Left lung (tissue), 10 donors: Measurements from ENCODE around the gene SLC10A2. TPM values are rescaled to one million over a fixed set of nuclear protein-coding genes. Genes with fewer than 3 reads are reported as not detected.

ENCODE experiments used
- ATAC-seq: fragments of 200-7000 bp; cut with Tn5 transposase; one replicate; pipeline ENCODE4 v1.9.1; 2020; ENCODE audit warnings: moderate library complexity
- DNase-seq, 4 donors: peaks; one replicate each; pipeline ENCODE4 v3.0.0-alpha.2; 2013 to 2020
- H3K27ac ChIP-seq, 2 donors: fragments of 200-600 bp; sonication (generic) in 1 of 2; one replicate each; pipeline versions ENCODE4 v1.5.0 to v1.8.0; 2020 to 2021
- H3K27me3 ChIP-seq, 2 donors: fragments of 200-600 bp; sonication (generic) in 1 of 2; one replicate each; pipeline versions ENCODE4 v1.5.0 to v1.8.0; 2020 to 2021
- H3K36me3 ChIP-seq, 2 donors: fragments of 200-600 bp; sonication (generic) in 1 of 2; one replicate each; pipeline versions ENCODE4 v1.5.0 to v1.8.0; 2020 to 2021
- H3K4me1 ChIP-seq, 2 donors: fragments of 200-600 bp; one replicate each; pipeline ENCODE4 v1.8.0; 2021
- H3K4me3 ChIP-seq, 2 donors: fragments of 200-600 bp; sonication (generic) in 1 of 2; one replicate each; pipeline versions ENCODE4 v1.5.0 to v1.8.0; 2020 to 2021; ENCODE audit warnings: mild to moderate bottlenecking in 1 of 2
- H3K9me3 ChIP-seq, 2 donors: fragments of 200-600 bp; sonication (generic) in 1 of 2; one replicate each; pipeline versions ENCODE4 v1.5.0 to v1.8.0; 2020 to 2021
- intact Hi-C, 2 donors: fragments of 100-400 bp; cut with DNase I; formaldehyde crosslinking; loops; one replicate each; pipeline versions ENCODE4 v1.11.2 to v1.14.2; 2022
- polyA plus RNA-seq, 6 donors: library from polyadenylated mRNA; unstranded; fragments of 120-200 nt; gene quantifications; one replicate each; pipeline ENCODE4 v1.2.1, GENCODE V29; 2013; ENCODE audit not compliant: insufficient read length in 6 of 6
- total RNA-seq, 2 donors: library from RNA; stranded (reverse); fragmentation: NEBNext Ultra II Directional; extraction: Animal tissue kit (Norgen Biotek cat#: 25700); gene quantifications; one replicate each; pipeline ENCODE4 v1.2.1, GENCODE V29; 2021
- TF ChIP-seq, protein P1 (sequence below), 2 donors: fragments of 200-600 bp; sonication (generic) in 1 of 2; IDR thresholded peaks; one replicate each; pipeline versions ENCODE4 v1.5.0 to v1.8.0; 2021; ENCODE audit warnings: antibody characterized with exemption in 2 of 2
- donor health status: DM: no; HTN: yes; CAD: no.
- donor health status: DM: no; HTN: no; CAD: no.

Gene SLC10A2
- total and polyA plus RNA-seq, 8 donors = 6.8 to 15.0 (median 9.3) TPM; not detected in 2

- ATAC-seq = no peak
- TF ChIP-seq, protein P1, sequence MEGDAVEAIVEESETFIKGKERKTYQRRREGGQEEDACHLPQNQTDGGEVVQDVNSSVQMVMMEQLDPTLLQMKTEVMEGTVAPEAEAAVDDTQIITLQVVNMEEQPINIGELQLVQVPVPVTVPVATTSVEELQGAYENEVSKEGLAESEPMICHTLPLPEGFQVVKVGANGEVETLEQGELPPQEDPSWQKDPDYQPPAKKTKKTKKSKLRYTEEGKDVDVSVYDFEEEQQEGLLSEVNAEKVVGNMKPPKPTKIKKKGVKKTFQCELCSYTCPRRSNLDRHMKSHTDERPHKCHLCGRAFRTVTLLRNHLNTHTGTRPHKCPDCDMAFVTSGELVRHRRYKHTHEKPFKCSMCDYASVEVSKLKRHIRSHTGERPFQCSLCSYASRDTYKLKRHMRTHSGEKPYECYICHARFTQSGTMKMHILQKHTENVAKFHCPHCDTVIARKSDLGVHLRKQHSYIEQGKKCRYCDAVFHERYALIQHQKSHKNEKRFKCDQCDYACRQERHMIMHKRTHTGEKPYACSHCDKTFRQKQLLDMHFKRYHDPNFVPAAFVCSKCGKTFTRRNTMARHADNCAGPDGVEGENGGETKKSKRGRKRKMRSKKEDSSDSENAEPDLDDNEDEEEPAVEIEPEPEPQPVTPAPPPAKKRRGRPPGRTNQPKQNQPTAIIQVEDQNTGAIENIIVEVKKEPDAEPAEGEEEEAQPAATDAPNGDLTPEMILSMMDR (IDR thresholded peaks at IDR 0.05) = no peak
These were observed 29.9 kb downstream of the SLC10A2 start for GRCh38 chr13:103036268-103036667.

GRCh38 chr13:103033999-103034398, 32.2 kb downstream of the SLC10A2 start:
- H3K36me3 ChIP-seq = no peaks in the 10 kb centered on the region
- DNase-seq = no peak
- H3K4me1 ChIP-seq = no peaks in the 10 kb centered on the region
- no peak for ATAC-seq
- TF ChIP-seq, protein P1 (IDR thresholded peaks at IDR 0.05) = no peak
- H3K27me3 ChIP-seq = no peaks in the 10 kb centered on the region
- H3K27ac ChIP-seq = no peak overlapping the region
- H3K9me3 ChIP-seq = peaks cover 0 to 3% of the 10 kb centered on the region in 2 donors
- intact Hi-C loops = no loop called here
- H3K4me3 ChIP-seq = no peak overlapping the region

More at GRCh38 chr13:103036268-103036667, 29.9 kb downstream of the SLC10A2 start:
- H3K27me3 ChIP-seq = no peaks in the 10 kb centered on the region
- no peaks in the 10 kb centered on the region for H3K4me1 ChIP-seq
- no peak overlapping the region for H3K4me3 ChIP-seq
- intact Hi-C loops = no loop called here
- DNase-seq = no peak
- no peaks in the 10 kb centered on the region for H3K9me3 ChIP-seq
- H3K36me3 ChIP-seq = no peaks in the 10 kb centered on the region
- no peak overlapping the region for H3K27ac ChIP-seq

DNA sequence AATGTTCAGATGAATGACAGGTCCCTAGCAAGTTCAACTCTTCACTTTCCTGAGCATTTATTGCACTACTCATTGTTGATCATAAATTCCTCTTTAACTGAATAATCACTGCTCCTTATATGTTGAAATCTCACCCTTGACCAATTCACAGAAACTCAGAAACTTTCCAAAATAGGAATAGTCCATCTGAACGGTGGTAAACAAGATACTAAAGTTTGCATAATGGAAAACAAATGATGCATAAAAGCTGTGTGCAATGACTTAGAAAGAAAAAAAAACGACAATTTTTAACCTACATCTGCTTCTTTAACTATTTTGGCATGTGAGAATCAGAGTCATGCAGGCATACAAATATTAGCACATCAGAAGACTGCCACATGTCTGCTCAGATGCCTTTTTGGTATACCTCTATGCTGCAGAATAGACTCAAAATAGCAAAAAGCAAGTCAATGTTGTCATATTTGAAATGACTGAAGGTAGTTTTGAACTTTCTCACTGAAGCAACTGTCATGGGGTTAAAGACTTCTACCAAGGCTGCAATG, 34.8 kb downstream of the SLC10A2 start:
- ATAC-seq (no peak), DNase-seq (no peak)
- H3K27me3 ChIP-seq = no peaks in the 10 kb centered on the region
- TF ChIP-seq, protein P1 (IDR thresholded peaks at IDR 0.05) = no peak
- no peak overlapping the region for H3K27ac ChIP-seq
- peaks cover 0 to 18% of the 10 kb centered on the region in 2 donors for H3K9me3 ChIP-seq
- intact Hi-C loops = no loop called here
- no peaks in the 10 kb centered on the region for H3K36me3 ChIP-seq
- no peak overlapping the region for H3K4me3 ChIP-seq
- no peaks in the 10 kb centered on the region for H3K4me1 ChIP-seq

DNA sequence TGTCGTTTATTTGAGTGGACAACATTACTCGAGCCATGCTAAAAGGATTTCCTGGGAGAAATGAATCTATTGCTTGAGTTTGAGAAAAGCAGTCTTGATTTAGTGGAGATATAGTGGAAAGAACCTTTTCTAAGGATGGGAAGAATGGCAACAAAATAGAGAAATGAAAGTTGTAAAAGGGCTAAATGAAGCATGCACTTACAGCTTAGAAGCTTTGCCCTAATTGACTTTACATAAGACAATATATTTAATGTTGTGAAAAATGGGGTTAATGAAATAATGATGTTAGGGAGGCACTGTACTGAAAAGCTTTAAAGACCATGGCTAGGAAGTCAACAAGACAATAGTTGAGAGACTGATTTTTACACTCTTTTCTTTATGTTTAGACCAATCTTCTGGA, 35.4 kb downstream of the SLC10A2 start:
- no peak for ATAC-seq
- Histone ChIP-seq H3K4me1 (no peaks in the 10 kb centered on the region), H3K9me3 (peaks cover 0 to 24% of the 10 kb centered on the region in 2 donors), H3K27ac (no peak overlapping the region), H3K36me3 (no peaks in the 10 kb centered on the region), H3K27me3 (no peaks in the 10 kb centered on the region), H3K4me3 (no peak overlapping the region)
- DNase-seq = no peak
- intact Hi-C loops = no loop called here
- TF ChIP-seq, protein P1 (IDR thresholded peaks at IDR 0.05) = no peak

GRCh38 chr13:103029798-103030197, 36.4 kb downstream of the SLC10A2 start:
- intact Hi-C loops = no loop called here

More at GRCh38 chr13:103029798-103030197, 36.4 kb downstream of the SLC10A2 start:
- H3K27me3 ChIP-seq = no peaks in the 10 kb centered on the region
- ATAC-seq (no peak), DNase-seq (peak in 1 of 4 donors; percentile 28)
- no peaks in the 10 kb centered on the region for H3K4me1 ChIP-seq
- peaks cover 0 to 34% of the 10 kb centered on the region in 2 donors for H3K9me3 ChIP-seq
- TF ChIP-seq, protein P1 (IDR thresholded peaks at IDR 0.05) = no peak
- H3K27ac ChIP-seq = no peak overlapping the region
- no peak overlapping the region for H3K4me3 ChIP-seq
- no peaks in the 10 kb centered on the region for H3K36me3 ChIP-seq
